Measurements from ENCODE around the gene SPARCL1. TPM values are rescaled to one million over a fixed set of nuclear protein-coding genes. Genes with fewer than 3 reads are reported as not detected.

The SPARCL1 gene
- total and polyA plus RNA-seq, 2 donors (not counting 3 experiments of a cell fraction or from before 2014, with no cell fraction given) = not detected

DNA sequence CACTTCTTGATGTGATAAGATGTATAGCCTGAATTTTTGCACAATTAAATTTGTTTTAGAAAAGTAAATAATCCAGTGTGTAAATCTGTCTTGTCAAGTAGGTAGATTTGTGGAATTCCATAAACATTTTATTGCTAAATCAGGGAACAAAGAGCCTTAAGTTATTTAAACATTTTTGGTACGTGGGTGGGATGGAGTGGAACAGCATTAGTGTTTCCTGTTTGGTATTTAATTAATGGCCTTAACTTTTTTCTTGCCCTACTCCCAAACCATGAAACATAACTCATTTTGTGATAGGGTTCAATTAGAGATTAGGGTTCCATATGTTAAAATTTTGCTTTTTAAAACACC lies 101.7 kb downstream of the SPARCL1 start:
- intact Hi-C loops (cut with micrococcal nuclease) = loop anchor here (10.0 kb wide), 1 partner anchor 833 kb away; the partner anchor contains the start of gene PTPN13
- Histone ChIP-seq H3K9me1 (replicated peaks; ENCODE audit: control insufficient read depth, extremely low read depth, insufficient read depth, low read length) (no peaks in the 10 kb centered on the region), H3K27ac (ENCODE audit: insufficient read depth, low read depth, low read length) (no peak overlapping the region), H3K4me3 (replicated peaks in 1 of 3; ENCODE audit: insufficient read depth in 1 of 3, low read depth in 1 of 3, low read length in 3 of 3) (no peak overlapping the region), H3K4me1 (ENCODE audit: control insufficient read depth, extremely low read depth, insufficient read depth, low read length) (peaks cover 6% of the 10 kb centered on the region), H2AFZ (ENCODE audit: low read depth, low read length) (no peak overlapping the region), H4K20me1 (replicated peaks; ENCODE audit: control insufficient read depth, extremely low read depth, insufficient read depth, low read length) (no peaks in the 10 kb centered on the region), H3K4me2 (ENCODE audit: insufficient read depth, low read length) (no peak overlapping the region), H3K9ac (replicated peaks; ENCODE audit: extremely low read depth, insufficient read depth, low read length) (no peak overlapping the region), H3K27me3 (ENCODE audit: control insufficient read depth in 2 of 2, insufficient read depth in 2 of 2, low read length in 2 of 2) (no peaks in the 10 kb centered on the region), H3K36me3 (ENCODE audit: control insufficient read depth in 2 of 2, extremely low read depth in 1 of 2, insufficient read depth in 2 of 2, low read length in 2 of 2) (no peaks in the 10 kb centered on the region), H3K9me3 (replicated peaks; ENCODE audit: control insufficient read depth, insufficient read depth, low read length) (no peaks in the 10 kb centered on the region), H3K79me2 (ENCODE audit: control insufficient read depth, insufficient read depth, low read length) (peaks cover 60% of the 10 kb centered on the region)
- no TSS peak for BruUV-seq (replicated peaks)
- dilution Hi-C loops (cut with MboI; ENCODE audit: extremely low pct_ligation_motif_present, low sequenced_read_pairs) = no loop called here
- DNase-seq (ENCODE audit: low read depth, low spot score) = no peak
- no peak for FAIRE-seq
- ChIA-PET POLR2A (no interaction called here), CTCF (no interaction called here)
- TF ChIP-seq EZH2 (IDR thresholded peaks at IDR 0.05; ENCODE audit: borderline replicate concordance, low read depth, low read length, severe bottlenecking) (no peak), GATA2 (IDR thresholded peaks at IDR 0.05; ENCODE audit: insufficient read depth, insufficient read length, low read depth, low read length) (no peak), POLR2A (IDR thresholded peaks at IDR 0.05; ENCODE audit: low read depth, low read length) (no peak), MYC (IDR thresholded peaks at IDR 0.05; ENCODE audit: low read depth, low read length) (no peak), FOS (IDR thresholded peaks at IDR 0.05; ENCODE audit: borderline replicate concordance, insufficient read depth, low read length) (no peak), POLR2AphosphoS5 (IDR thresholded peaks at IDR 0.05; ENCODE audit: insufficient read depth, low read depth, low read length) (no peak), JUN (IDR thresholded peaks at IDR 0.05; ENCODE audit: borderline replicate concordance, insufficient read depth, insufficient read length, low read depth) (no peak)
- TF ChIP-seq, protein P1, sequence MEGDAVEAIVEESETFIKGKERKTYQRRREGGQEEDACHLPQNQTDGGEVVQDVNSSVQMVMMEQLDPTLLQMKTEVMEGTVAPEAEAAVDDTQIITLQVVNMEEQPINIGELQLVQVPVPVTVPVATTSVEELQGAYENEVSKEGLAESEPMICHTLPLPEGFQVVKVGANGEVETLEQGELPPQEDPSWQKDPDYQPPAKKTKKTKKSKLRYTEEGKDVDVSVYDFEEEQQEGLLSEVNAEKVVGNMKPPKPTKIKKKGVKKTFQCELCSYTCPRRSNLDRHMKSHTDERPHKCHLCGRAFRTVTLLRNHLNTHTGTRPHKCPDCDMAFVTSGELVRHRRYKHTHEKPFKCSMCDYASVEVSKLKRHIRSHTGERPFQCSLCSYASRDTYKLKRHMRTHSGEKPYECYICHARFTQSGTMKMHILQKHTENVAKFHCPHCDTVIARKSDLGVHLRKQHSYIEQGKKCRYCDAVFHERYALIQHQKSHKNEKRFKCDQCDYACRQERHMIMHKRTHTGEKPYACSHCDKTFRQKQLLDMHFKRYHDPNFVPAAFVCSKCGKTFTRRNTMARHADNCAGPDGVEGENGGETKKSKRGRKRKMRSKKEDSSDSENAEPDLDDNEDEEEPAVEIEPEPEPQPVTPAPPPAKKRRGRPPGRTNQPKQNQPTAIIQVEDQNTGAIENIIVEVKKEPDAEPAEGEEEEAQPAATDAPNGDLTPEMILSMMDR (IDR thresholded peaks at IDR 0.05; ENCODE audit: extremely low read depth in 1 of 2, insufficient read depth in 1 of 2, low read depth in 1 of 2, low read length in 2 of 2) = no peak
- TF ChIP-seq, protein P2, sequence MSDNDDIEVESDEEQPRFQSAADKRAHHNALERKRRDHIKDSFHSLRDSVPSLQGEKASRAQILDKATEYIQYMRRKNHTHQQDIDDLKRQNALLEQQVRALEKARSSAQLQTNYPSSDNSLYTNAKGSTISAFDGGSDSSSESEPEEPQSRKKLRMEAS (IDR thresholded peaks at IDR 0.05; ENCODE audit: insufficient read depth, insufficient read length) = no peak

Measured in endothelial cell of umbilical vein (primary cell).